K562 (cell line): ENCODE measurements around the gene AQP5. TPM values are rescaled to one million over a fixed set of nuclear protein-coding genes. Genes with fewer than 3 reads are reported as not detected.

Experiments used
- ATAC-seq: fragments of 200-7000 bp; cut with Tn5 transposase; 3 replicates; pipeline ENCODE4 v1.9.1; 2020; ENCODE audit warnings: moderate library complexity
- BruUV-seq: library from RNA; stranded (reverse); fragments of 400-500 nt; replicated peaks from 2 replicates; lab custom pipeline; 2021; lab: Mats Ljungman, UMichigan
- CTCF ChIA-PET: fragments of 300-600 bp; formaldehyde crosslinking; extraction: SDS; loops from one replicate; lab custom pipeline; 2021; ENCODE audit warnings: low intra/inter-chr PET ratio; lab: Yijun Ruan, JAX
- POLR2A ChIA-PET: fragments of 300-600, 350-650 bp; sonication (Branson Sonifier 250); formaldehyde crosslinking; extraction: SDS; loops from one replicate; lab custom pipeline; 2021; ENCODE audit warnings: antibody characterized with exemption, inconsistent platforms; lab: Yijun Ruan, JAX
- DNase-seq, 4 experiments: peaks; one replicate each; pipeline versions ENCODE4 v3.0.0 to v3.0.0-alpha.2; 2011 to 2018; ENCODE audit warnings: low spot score in 3 of 4, mixed read lengths in 3 of 4; ENCODE audit errors: extremely low read depth in 1 of 4
- FAIRE-seq: peaks from 2 replicates; lab custom pipeline; 2011; peaks lifted over from hg19 to GRCh38; lab: Jason Lieb, UNC
- H2AFZ ChIP-seq: 2 replicates; pipeline ENCODE4 v1.6.0; 2011; ENCODE audit warnings: low read depth, low read length, control low read depth, inconsistent platforms
- H3K27ac ChIP-seq: fragments of 200-600 bp; 3 replicates; pipeline ENCODE4 v1.8.0; 2011; ENCODE audit warnings: low read depth, mild to moderate bottlenecking, control low read depth, inconsistent platforms, low read length, moderate library complexity, mixed read lengths; ENCODE audit errors: extremely low read depth
- H3K27me3 ChIP-seq, 2 experiments: fragments of 300-600 bp in 1 of 2; 2 replicates in 1 of 2; 3 replicates in 1 of 2; pipeline versions ENCODE4 v1.6.0 to v1.8.0; 2011; ENCODE audit warnings: inconsistent platforms in 2 of 2, low read length in 2 of 2, mild to moderate bottlenecking in 1 of 2, mixed read lengths in 1 of 2, moderate library complexity in 1 of 2; ENCODE audit not compliant: control insufficient read depth in 2 of 2, insufficient read depth in 2 of 2
- H3K36me3 ChIP-seq: fragments of 300-600 bp; 3 replicates; pipeline ENCODE4 v1.8.0; 2011; ENCODE audit warnings: mild to moderate bottlenecking, low read length, inconsistent platforms; ENCODE audit not compliant: control insufficient read depth, insufficient read depth
- H3K4me1 ChIP-seq, 2 experiments: fragments of 200-600 bp in 1 of 2; replicated peaks in 1 of 2; 2 replicates in 1 of 2; 3 replicates in 1 of 2; pipeline versions ENCODE4 v1.5.1 to v1.8.0; 2011; ENCODE audit warnings: inconsistent platforms in 2 of 2, low read length in 2 of 2, mild to moderate bottlenecking in 1 of 2, mixed read lengths in 1 of 2, moderate library complexity in 1 of 2; ENCODE audit not compliant: control insufficient read depth in 2 of 2, insufficient read depth in 2 of 2
- H3K4me2 ChIP-seq: 2 replicates; pipeline ENCODE4 v1.6.1; 2011; ENCODE audit warnings: low read length, control low read depth, inconsistent platforms, mixed read lengths; ENCODE audit not compliant: insufficient read depth
- H3K4me3 ChIP-seq: fragments of 200-600 bp; sonication (generic), shearing (Covaris generic); 2 replicates; pipeline ENCODE4 v1.5.1; 2016; ENCODE audit warnings: control low read depth, inconsistent platforms
- H3K79me2 ChIP-seq: fragments of 200-600 bp; 3 replicates; pipeline ENCODE4 v1.8.0; 2011; ENCODE audit warnings: low read length, inconsistent platforms; ENCODE audit not compliant: control insufficient read depth, insufficient read depth
- H3K9ac ChIP-seq, 2 experiments: 2 replicates each; pipeline versions ENCODE4 v1.6.0 to v1.6.1; 2011; ENCODE audit warnings: low read depth in 2 of 2, low read length in 2 of 2, control low read depth in 1 of 2, inconsistent platforms in 1 of 2, mild to moderate bottlenecking in 1 of 2, mixed read lengths in 1 of 2; ENCODE audit not compliant: insufficient read depth in 1 of 2
- H3K9me1 ChIP-seq: one replicate; pipeline ENCODE4 v1.6.0; 2011; ENCODE audit warnings: inconsistent platforms, mild to moderate bottlenecking, low read length, moderate library complexity; ENCODE audit not compliant: control insufficient read depth, insufficient read depth
- H3K9me3 ChIP-seq: replicated peaks from 2 replicates; pipeline ENCODE4 v1.5.1; 2011; ENCODE audit warnings: low read depth, low read length, inconsistent platforms; ENCODE audit not compliant: control insufficient read depth, insufficient read depth
- H4K20me1 ChIP-seq: replicated peaks from 2 replicates; pipeline ENCODE4 v1.6.1; 2011; ENCODE audit warnings: low read length, inconsistent platforms, mixed read lengths; ENCODE audit not compliant: control insufficient read depth, insufficient read depth
- CBX5 ChIP-seq: IDR thresholded peaks from 2 replicates; pipeline ENCODE4 v1.6.1; 2014; ENCODE audit warnings: low read depth, borderline replicate concordance
- ELF1 ChIP-seq: fragments of 200-800 bp; sonication (Bioruptor generic); IDR thresholded peaks from 2 replicates; pipeline ENCODE4 v1.6.1; 2016; ENCODE audit warnings: missing genetic modification characterization, missing compliant biosample characterization
- KAT7 ChIP-seq: sonication (generic); formaldehyde crosslinking; IDR thresholded peaks from 2 replicates; pipeline ENCODE4 v1.8.0; 2022; ENCODE audit warnings: missing genetic modification reagents, mild to moderate bottlenecking, borderline replicate concordance
- MECOM ChIP-seq: fragments of 250-450 bp; sonication (Bioruptor Pico); IDR thresholded peaks from 2 replicates; pipeline ENCODE4 v1.8.0; 2022; ENCODE audit warnings: inconsistent platforms
- PHB2 ChIP-seq: fragments of 450-650 bp; IDR thresholded peaks from 2 replicates; pipeline ENCODE4 v1.6.1; 2017; ENCODE audit warnings: low read depth
- U2AF2 ChIP-seq: fragments of 200-400 bp; formaldehyde crosslinking; optimal IDR thresholded peaks from 2 replicates; pipeline ENCODE3; 2017; ENCODE audit warnings: low read depth, mild to moderate bottlenecking, low read length
- ZBTB9 ChIP-seq: fragments of 450-650 bp; formaldehyde crosslinking; IDR thresholded peaks from 2 replicates; pipeline ENCODE4 v1.4.0; 2020; ENCODE audit warnings: mild to moderate bottlenecking, moderate library complexity
- ZNF133 ChIP-seq: fragments of 250-450 bp; sonication (Bioruptor Pico); IDR thresholded peaks from 2 replicates; pipeline ENCODE4 v1.4.0; 2020; ENCODE audit warnings: mild to moderate bottlenecking
- ZNF143 ChIP-seq: sonication (generic); formaldehyde crosslinking; IDR thresholded peaks from 2 replicates; pipeline ENCODE4 v1.9.0; 2022; ENCODE audit warnings: mild to moderate bottlenecking, missing genetic modification reagents
- ZNF436 ChIP-seq: fragments of 250-450, 450-650 bp; sonication (Bioruptor Pico); formaldehyde crosslinking; IDR thresholded peaks from 2 replicates; pipeline ENCODE4 v1.7.0; 2020; ENCODE audit warnings: mild to moderate bottlenecking
- WGBS: fragments of 100-300 bp; shearing (Covaris generic); methylation state at CpG from one replicate; pipeline ENCODE4 v1.1.6; 2016; ENCODE audit warnings: low coverage, mixed read lengths; ENCODE audit not compliant: insufficient coverage; ENCODE audit errors: missing lambda C conversion rate; 5-methylcytosine and 5-hydroxymethylcytosine counted together
- in situ Hi-C: fragments of 300-500 bp; cut with MboI; formaldehyde crosslinking; loops from 4 replicates; pipeline ENCODE4 v1.15.0; 2018; ENCODE audit warnings: inconsistent platforms, mixed read lengths
- intact Hi-C: fragments of 100-400 bp; cut with micrococcal nuclease; formaldehyde crosslinking; loops from 2 replicates; pipeline ENCODE4 v1.14.2; 2022
- polyA plus RNA-seq, 8 experiments: library from polyadenylated mRNA; depleted of rRNA in 4 of 8; stranded (reverse) in 5 of 8; unstranded in 3 of 8; fragments of >200 nt; fragmentation: Nextera tagmentation in 2 of 8; fragmentation: Illumina TruSeq in 1 of 8; extraction: Ambion mirVana in 2 of 8; extraction: Trizol in 1 of 8; gene quantifications; 2 replicates each; pipeline versions ENCODE4 v1.2.1 to v1.2.3, GENCODE V29; 2011 to 2014; ENCODE audit warnings: inconsistent platforms in 1 of 8, missing spikeins in 1 of 8
- total RNA-seq, 7 experiments: library from RNA; depleted of rRNA in 6 of 7; stranded (reverse); fragments of >200 nt in 6 of 7; fragmentation: Illumina TruSeq in 2 of 7; extraction: Trizol in 2 of 7; gene quantifications; 2 replicates each; pipeline versions ENCODE4 v1.2.1 to v1.2.3, GENCODE V29; 2011 to 2021; ENCODE audit warnings: low replicate concordance in 1 of 7

AQP5 gene
- total and polyA plus RNA-seq, 9 of the 15 experiments (the other 6 are each of a cell fraction or from before 2014, with no cell fraction given): not detected

- Histone ChIP-seq H2AFZ (no peak overlapping the region), H3K4me1 (no peaks in the 10 kb centered on the region; a peak in 1 of 5 replicates), H3K4me3 (no peak overlapping the region), H3K79me2 (no peaks in the 10 kb centered on the region), H3K9me3 (no peaks in the 10 kb centered on the region), H3K4me2 (no peak overlapping the region), H3K9ac (no peak overlapping the region), H3K9me1 (no peaks in the 10 kb centered on the region), H3K27ac (no peak overlapping the region), H3K36me3 (no peaks in the 10 kb centered on the region), H3K27me3 (peaks cover 11 to 39% of the 10 kb centered on the region in 2 experiments; a peak in 4 of 5 replicates), H4K20me1 (no peaks in the 10 kb centered on the region)
- in situ Hi-C loops: no loop called here
- 42% methylated on average over 7 of the region's 7 CpGs for whole genome bisulfite sequencing
- POLR2A ChIA-PET: no interaction called here
- ATAC-seq (no peak), FAIRE-seq (no peak), DNase-seq (no peak)
- TF ChIP-seq KAT7 (CRISPR knock-in tag) (no peak), ZNF133 (CRISPR knock-in tag) (no peak), ELF1 (tag) (no peak), ZBTB9 (CRISPR knock-in tag) (no peak), PHB2 (no peak), ZNF143 (CRISPR knock-in tag) (no peak), ZNF436 (CRISPR knock-in tag) (no peak), CBX5 (no peak), MECOM (no peak), U2AF2 (no peak)
- intact Hi-C loops: no loop called here
- CTCF ChIA-PET: no interaction called here
- no TSS peak for BruUV-seq
These were observed 36.9 kb upstream of the AQP5 start for GRCh38 chr12:49924628-49925246.
